Endothelial cell (in vitro differentiated cells): ENCODE results near the gene CAPRIN2. TPM values are rescaled to one million over a fixed set of nuclear protein-coding genes. Genes with fewer than 3 reads are reported as not detected.

Experiments used
- DNase-seq: peaks from one replicate; pipeline ENCODE4 v3.0.0; 2021; ENCODE audit warnings: low spot score
- H3K27ac Mint-ChIP-seq: one replicate; pipeline ENCODE4 v1.8.0; 2021; ENCODE audit warnings: mixed read lengths, inconsistent platforms; ENCODE audit not compliant: unreplicated experiment
- H3K27me3 Mint-ChIP-seq: one replicate; pipeline ENCODE4 v1.8.0; 2021; ENCODE audit warnings: mild to moderate bottlenecking, moderate library complexity, mixed read lengths, inconsistent platforms; ENCODE audit not compliant: unreplicated experiment
- H3K36me3 Mint-ChIP-seq: one replicate; pipeline ENCODE4 v1.8.0; 2021; ENCODE audit warnings: mild to moderate bottlenecking, low read depth, mixed read lengths, inconsistent platforms; ENCODE audit not compliant: unreplicated experiment
- H3K4me1 Mint-ChIP-seq: one replicate; pipeline ENCODE4 v1.8.0; 2021; ENCODE audit warnings: mild to moderate bottlenecking, mixed read lengths, inconsistent platforms; ENCODE audit not compliant: unreplicated experiment
- H3K4me3 Mint-ChIP-seq: one replicate; pipeline ENCODE4 v1.8.0; 2021; ENCODE audit warnings: mild to moderate bottlenecking, mixed read lengths, inconsistent platforms; ENCODE audit not compliant: unreplicated experiment
- H3K9me3 Mint-ChIP-seq: one replicate; pipeline ENCODE4 v1.8.0; 2021; ENCODE audit warnings: mixed read lengths, inconsistent platforms; ENCODE audit not compliant: unreplicated experiment
- total RNA-seq: library from RNA; stranded (reverse); fragmentation: NEBNext Ultra II Directional; extraction: Animal tissue kit (Norgen Biotek cat#: 25700); gene quantifications from one replicate; pipeline ENCODE4 v1.2.1, GENCODE V29; 2021; ENCODE audit not compliant: unreplicated experiment
- TF ChIP-seq, protein P1 (sequence below): fragments of 200-600 bp; sonication (generic); IDR thresholded peaks from one replicate; pipeline ENCODE4 v1.5.0; 2021; ENCODE audit warnings: antibody characterized with exemption; ENCODE audit not compliant: unreplicated experiment

The CAPRIN2 gene
- total RNA-seq, 1 donor from 2014 or later: 19.8 TPM

DNA sequence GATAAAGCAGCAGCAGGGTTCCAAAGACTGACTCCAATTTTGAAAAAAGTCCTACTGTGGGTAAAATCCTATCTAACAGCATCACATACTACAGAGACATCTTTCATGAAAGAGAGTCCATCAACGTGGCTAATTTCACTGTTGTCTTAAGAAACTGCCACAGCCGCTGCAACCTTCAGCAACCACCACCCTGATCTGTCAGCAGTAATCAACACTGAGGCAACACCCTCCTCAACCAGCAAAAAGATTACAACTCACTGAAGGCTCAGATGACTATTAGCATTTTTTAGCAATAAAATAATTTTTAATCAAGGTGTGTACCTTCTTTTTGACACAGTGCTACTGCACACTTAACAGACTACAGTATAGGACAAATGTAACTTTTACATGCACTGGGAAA is 6.6 kb downstream of the CAPRIN2 start:
- no peak overlapping the region for H3K27ac Mint-ChIP-seq
- H3K4me1 Mint-ChIP-seq: no peaks in the 10 kb centered on the region
- TF ChIP-seq, protein P1, sequence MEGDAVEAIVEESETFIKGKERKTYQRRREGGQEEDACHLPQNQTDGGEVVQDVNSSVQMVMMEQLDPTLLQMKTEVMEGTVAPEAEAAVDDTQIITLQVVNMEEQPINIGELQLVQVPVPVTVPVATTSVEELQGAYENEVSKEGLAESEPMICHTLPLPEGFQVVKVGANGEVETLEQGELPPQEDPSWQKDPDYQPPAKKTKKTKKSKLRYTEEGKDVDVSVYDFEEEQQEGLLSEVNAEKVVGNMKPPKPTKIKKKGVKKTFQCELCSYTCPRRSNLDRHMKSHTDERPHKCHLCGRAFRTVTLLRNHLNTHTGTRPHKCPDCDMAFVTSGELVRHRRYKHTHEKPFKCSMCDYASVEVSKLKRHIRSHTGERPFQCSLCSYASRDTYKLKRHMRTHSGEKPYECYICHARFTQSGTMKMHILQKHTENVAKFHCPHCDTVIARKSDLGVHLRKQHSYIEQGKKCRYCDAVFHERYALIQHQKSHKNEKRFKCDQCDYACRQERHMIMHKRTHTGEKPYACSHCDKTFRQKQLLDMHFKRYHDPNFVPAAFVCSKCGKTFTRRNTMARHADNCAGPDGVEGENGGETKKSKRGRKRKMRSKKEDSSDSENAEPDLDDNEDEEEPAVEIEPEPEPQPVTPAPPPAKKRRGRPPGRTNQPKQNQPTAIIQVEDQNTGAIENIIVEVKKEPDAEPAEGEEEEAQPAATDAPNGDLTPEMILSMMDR: no peak
- H3K27me3 Mint-ChIP-seq: peaks cover 4% of the 10 kb centered on the region
- peaks cover 11% of the 10 kb centered on the region for H3K36me3 Mint-ChIP-seq
- H3K4me3 Mint-ChIP-seq: no peak overlapping the region
- DNase-seq: no peak
- H3K9me3 Mint-ChIP-seq: no peaks in the 10 kb centered on the region

DNA sequence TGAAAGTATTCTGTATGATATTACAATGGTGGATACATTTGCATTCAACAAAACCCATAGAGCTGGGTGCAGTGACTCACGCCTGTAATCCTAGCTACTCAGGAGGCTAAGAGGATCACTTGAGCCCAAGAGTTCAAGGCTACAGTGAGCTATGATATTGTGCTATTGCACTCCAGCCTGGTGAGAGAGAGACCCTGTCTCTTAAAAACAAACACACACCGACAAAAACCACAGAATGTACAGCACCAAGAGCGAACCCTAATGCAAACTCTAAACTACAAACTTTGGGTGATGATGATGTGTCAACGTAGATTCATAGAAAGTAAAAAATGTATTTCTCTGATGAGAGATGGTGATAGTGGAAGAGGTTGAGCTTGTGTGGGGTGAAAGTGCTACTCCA is 8.6 kb downstream of the CAPRIN2 start:
- Mint-ChIP-seq H3K27me3 (peaks cover 4% of the 10 kb centered on the region), H3K4me3 (no peak overlapping the region), H3K27ac (no peak overlapping the region), H3K9me3 (no peaks in the 10 kb centered on the region), H3K4me1 (no peaks in the 10 kb centered on the region), H3K36me3 (peaks cover 11% of the 10 kb centered on the region)
- DNase-seq: no peak
- TF ChIP-seq, protein P1: no peak

- TF ChIP-seq, protein P1: no peak
- DNase-seq: no peak
- Mint-ChIP-seq H3K27me3 (peaks cover 4% of the 10 kb centered on the region), H3K9me3 (no peaks in the 10 kb centered on the region), H3K4me3 (no peak overlapping the region), H3K27ac (no peak overlapping the region), H3K36me3 (peaks cover 11% of the 10 kb centered on the region), H3K4me1 (no peaks in the 10 kb centered on the region)
Measured at GRCh38 chr12:30744321-30744720, 10.4 kb downstream of the CAPRIN2 start.

- Mint-ChIP-seq H3K9me3 (no peaks in the 10 kb centered on the region), H3K36me3 (peaks cover 5% of the 10 kb centered on the region), H3K4me3 (no peak overlapping the region), H3K27ac (no peak overlapping the region), H3K27me3 (no peaks in the 10 kb centered on the region), H3K4me1 (no peaks in the 10 kb centered on the region)
- DNase-seq: no peak
- TF ChIP-seq, protein P1: no peak
Measured at GRCh38 chr12:30740274-30740673, 14.5 kb downstream of the CAPRIN2 start.

DNA sequence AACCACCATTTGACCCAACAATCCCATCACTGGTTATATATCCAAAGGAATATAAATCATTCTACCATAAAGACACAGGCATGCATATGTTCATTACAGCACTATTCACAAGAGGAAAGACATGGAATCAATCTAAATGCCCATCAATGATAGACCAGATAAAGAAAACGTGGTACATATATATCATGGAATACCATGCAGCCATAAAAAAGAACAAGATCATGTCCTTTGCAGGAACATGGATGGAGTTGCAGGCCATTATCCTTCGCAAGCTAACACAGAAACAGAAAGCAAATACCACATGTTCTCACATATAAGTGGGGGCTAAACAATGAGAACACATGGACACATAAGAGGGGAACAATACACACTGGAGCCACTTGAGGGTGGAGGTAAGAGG is 15.7 kb downstream of the CAPRIN2 start:
- no peak overlapping the region for H3K4me3 Mint-ChIP-seq
- no peak overlapping the region for H3K27ac Mint-ChIP-seq
- no peaks in the 10 kb centered on the region for H3K27me3 Mint-ChIP-seq
- no peaks in the 10 kb centered on the region for H3K9me3 Mint-ChIP-seq
- DNase-seq: no peak
- TF ChIP-seq, protein P1: no peak
- H3K4me1 Mint-ChIP-seq: no peaks in the 10 kb centered on the region
- peaks cover 8% of the 10 kb centered on the region for H3K36me3 Mint-ChIP-seq
